Sigmoid colon (tissue), 4 donors: ENCODE measurements around the gene MAP2.

Experiments
- CTCF ChIP-seq, 4 experiments: fragments of 450-650 bp in 3 of 4; fragments of 200-600 bp in 1 of 4; IDR thresholded peaks; one replicate each; pipeline ENCODE4 v1.5.1; 2016 to 2019; ENCODE audit warnings: antibody characterized with exemption in 4 of 4, mild to moderate bottlenecking in 3 of 4, moderate library complexity in 2 of 4
- EP300 ChIP-seq, 4 donors: sonication (generic); formaldehyde crosslinking; IDR thresholded peaks; one replicate each; pipeline ENCODE4 v1.6.1; 2017; ENCODE audit warnings: antibody characterized with exemption in 4 of 4
- POLR2A ChIP-seq, 2 donors: fragments of 450-650 bp; IDR thresholded peaks; one replicate each; pipeline ENCODE4 v1.6.1; 2016; ENCODE audit warnings: antibody characterized with exemption in 2 of 2, mild to moderate bottlenecking in 2 of 2, moderate library complexity in 2 of 2
- POLR2AphosphoS5 ChIP-seq, 4 donors: sonication (generic); formaldehyde crosslinking; IDR thresholded peaks; one replicate each; pipeline ENCODE4 v1.6.1; 2017; ENCODE audit warnings: antibody characterized with exemption in 4 of 4

GRCh38 chr2:209519271-209519670 lies 95.4 kb downstream of the MAP2 start:
- no peak for TF ChIP-seq CTCF (IDR thresholded peaks at IDR 0.05)
- TF ChIP-seq POLR2AphosphoS5 (IDR thresholded peaks at IDR 0.05), result no peak
- no peak for TF ChIP-seq EP300 (IDR thresholded peaks at IDR 0.05)
- TF ChIP-seq POLR2A (IDR thresholded peaks at IDR 0.05), result no peak
